ENCODE results near the gene AMPD2. TPM values are rescaled to one million over a fixed set of nuclear protein-coding genes. Genes with fewer than 3 reads are reported as not detected.
"Not testable (repeated sequence)": the region's sequence is repeated elsewhere in the genome, so short reads cannot be mapped to it uniquely, and the experiment has no call there.

The AMPD2 gene
- total RNA-seq, 1 experiment from 2014 or later, result 94.2 TPM

- DNase-seq (ENCODE audit: low spot score), result not testable (repeated sequence)
Observed at GRCh38 chr1:109676683-109677381, 57.2 kb downstream of the AMPD2 start.

GRCh38 chr1:109677459-109677858 is 57.8 kb downstream of the AMPD2 start:
- no peak for DNase-seq (ENCODE audit: low spot score)

- not testable (repeated sequence) for DNase-seq (ENCODE audit: low spot score)
Observed at GRCh38 chr1:109678637-109679036, 59.0 kb downstream of the AMPD2 start.

Small RNAs within 50 kb of the gene (small RNA-seq; reads per million reads assigned to genes)
- not detected for gene RNU6V

Other genes starting within 250 kb of the AMPD2 start
- 15.3 and 16.3 TPM in 2 replicates for gene SORT1, start 221.9 kb upstream of the AMPD2 start, total RNA-seq (2014; rRNA removed; shearing (Covaris generic))
- gene PSMA5, start 193.4 kb upstream of the AMPD2 start, total RNA-seq (2014; rRNA removed; shearing (Covaris generic)), result 61.2 and 80.9 TPM in 2 replicates
- not detected in 2 replicates for gene SYPL2, start 153.3 kb upstream of the AMPD2 start, total RNA-seq (2014; rRNA removed; shearing (Covaris generic))
- 10.8 and 14.1 TPM in 2 replicates for gene ATXN7L2, start 135.9 kb upstream of the AMPD2 start, total RNA-seq (2014; rRNA removed; shearing (Covaris generic))
- 5.9 TPM in 2 replicates for gene CYB561D1, start 125.7 kb upstream of the AMPD2 start, total RNA-seq (2014; rRNA removed; shearing (Covaris generic))
- 1.1 and 1.2 TPM in 2 replicates for gene AMIGO1, start 110.1 kb upstream of the AMPD2 start, total RNA-seq (2014; rRNA removed; shearing (Covaris generic))
- gene GPR61, start 80.0 kb upstream of the AMPD2 start, total RNA-seq (2014; rRNA removed; shearing (Covaris generic)), result 0.18 TPM in 1 of 2 replicates, not detected in the other
- gene GNAI3, start 71.2 kb upstream of the AMPD2 start, total RNA-seq (2014; rRNA removed; shearing (Covaris generic)), result 3.8 and 3.9 TPM in 2 replicates
- not detected in 2 replicates for gene GNAT2, start 221 bp upstream of the AMPD2 start, total RNA-seq (2014; rRNA removed; shearing (Covaris generic))
- 2.5 and 4.5 TPM in 2 replicates for gene GSTM4, start 36.3 kb downstream of the AMPD2 start, total RNA-seq (2014; rRNA removed; shearing (Covaris generic))
- gene GSTM2, start 48.2 kb downstream of the AMPD2 start, total RNA-seq (2014; rRNA removed; shearing (Covaris generic)), result not detected in 2 replicates
- gene GSTM1, start 68.0 kb downstream of the AMPD2 start, total RNA-seq (2014; rRNA removed; shearing (Covaris generic)), result not detected in 2 replicates
- gene GSTM5, start 92.4 kb downstream of the AMPD2 start, total RNA-seq (2014; rRNA removed; shearing (Covaris generic)), result not detected in 2 replicates
- not detected in 2 replicates for gene GSTM3, start 121.2 kb downstream of the AMPD2 start, total RNA-seq (2014; rRNA removed; shearing (Covaris generic))
- gene EPS8L3, start 144.1 kb downstream of the AMPD2 start, total RNA-seq (2014; rRNA removed; shearing (Covaris generic)), result 107 and 120 TPM in 2 replicates